PC-3 (cell line): Measurements from ENCODE around the gene THRB. TPM values are rescaled to one million over a fixed set of nuclear protein-coding genes. Genes with fewer than 3 reads are reported as not detected.

Experiments used
- ATAC-seq: fragments of 200-7000 bp; cut with Tn5 transposase; 2 replicates; pipeline ENCODE4 v1.9.1; 2020; ENCODE audit warnings: mild to moderate bottlenecking, moderate library complexity
- BruUV-seq: library from RNA; stranded (reverse); fragments of 400-500 nt; replicated peaks from 2 replicates; lab custom pipeline; 2021; lab: Mats Ljungman, UMichigan
- CTCF ChIA-PET: fragments of 300-600 bp; sonication (Branson Sonifier 250); formaldehyde crosslinking; loops from one replicate; lab custom pipeline; 2022; ENCODE audit warnings: antibody characterized with exemption; lab: Charles Lee
- POLR2A ChIA-PET: fragments of 300-600 bp; sonication (Branson Sonifier 250); formaldehyde crosslinking; loops from one replicate; lab custom pipeline; 2022; ENCODE audit warnings: antibody characterized with exemption; ENCODE audit not compliant: unreplicated experiment; lab: Charles Lee
- DNase-seq: peaks from one replicate; pipeline ENCODE4 v3.0.0-alpha.2; 2015
- H2AFZ ChIP-seq: fragments of 300-600 bp; sonication (generic); 2 replicates; pipeline ENCODE4 v1.6.0; 2016; ENCODE audit warnings: antibody characterized with exemption, low read length
- H3F3A ChIP-seq: fragments of 300-600 bp; sonication (generic); one replicate; pipeline ENCODE4 v1.6.0; 2017; ENCODE audit warnings: antibody characterized with exemption, low read length, control low read depth, mild to moderate bottlenecking; ENCODE audit not compliant: unreplicated experiment
- H3K27ac ChIP-seq: fragments of 300-600 bp; sonication (generic); 2 replicates; pipeline ENCODE4 v1.5.1; 2016; ENCODE audit warnings: mild to moderate bottlenecking, low read length
- H3K27me3 ChIP-seq: fragments of 300-600 bp; sonication (generic); 2 replicates; pipeline ENCODE4 v1.6.1; 2016; ENCODE audit warnings: low read length, mixed read lengths
- H3K36me3 ChIP-seq: fragments of 300-600 bp; sonication (generic); 2 replicates; pipeline ENCODE4 v1.6.1; 2016; ENCODE audit warnings: low read depth, mixed run types, low read length, mixed read lengths
- H3K4me1 ChIP-seq: fragments of 300-600 bp; sonication (generic); 2 replicates; pipeline ENCODE4 v1.5.1; 2016; ENCODE audit warnings: low read length; ENCODE audit not compliant: insufficient read depth
- H3K4me2 ChIP-seq: fragments of 300-600 bp; sonication (generic); 2 replicates; pipeline ENCODE4 v1.6.0; 2016; ENCODE audit warnings: low read length
- H3K4me3 ChIP-seq: fragments of 300-600 bp; sonication (generic); 2 replicates; pipeline ENCODE4 v1.5.1; 2016; ENCODE audit warnings: mild to moderate bottlenecking, low read length, mixed read lengths
- H3K79me2 ChIP-seq: fragments of 300-600 bp; sonication (generic); 2 replicates; pipeline ENCODE4 v1.6.1; 2017; ENCODE audit warnings: low read length, mixed read lengths
- H3K9ac ChIP-seq: fragments of 300-600 bp; sonication (generic); 2 replicates; pipeline ENCODE4 v1.6.0; 2016; ENCODE audit warnings: mild to moderate bottlenecking, low read length
- H3K9me2 ChIP-seq: fragments of 300-600 bp; sonication (generic); replicated peaks from 2 replicates; pipeline ENCODE4 v1.6.1; 2016; ENCODE audit warnings: mixed run types, low read length, mixed read lengths
- H3K9me3 ChIP-seq: fragments of 300-600 bp; sonication (generic); 2 replicates; pipeline ENCODE4 v1.6.1; 2016; ENCODE audit warnings: low read length, mixed read lengths
- H4K20me1 ChIP-seq: fragments of 300-600 bp; sonication (generic); 2 replicates; pipeline ENCODE4 v1.6.1; 2016; ENCODE audit warnings: low read length, mixed read lengths
- EZH2 ChIP-seq: fragments of 300-600 bp; sonication (generic); IDR thresholded peaks from one replicate; pipeline ENCODE4 v1.6.1; 2017; ENCODE audit warnings: antibody characterized with exemption, mild to moderate bottlenecking, low read length; ENCODE audit not compliant: unreplicated experiment
- EZH2phosphoT487 ChIP-seq: fragments of 300-600 bp; sonication (generic); IDR thresholded peaks from 2 replicates; pipeline ENCODE4 v1.6.1; 2018; ENCODE audit warnings: mild to moderate bottlenecking, antibody characterized with exemption, low read length, borderline replicate concordance
- intact Hi-C: fragments of 100-400 bp; cut with micrococcal nuclease; formaldehyde crosslinking; loops from 2 replicates; pipeline ENCODE4 v1.9.0; 2023
- total RNA-seq: library from RNA; depleted of rRNA; stranded (reverse); fragments of >200 nt; gene quantifications from 2 replicates; pipeline ENCODE4 v1.2.3, GENCODE V29; 2014
- TF ChIP-seq, protein P1 (sequence below): fragments of 300-600 bp; sonication (generic); conservative IDR thresholded peaks from 2 replicates; pipeline ENCODE4 v1.5.1; 2017; ENCODE audit warnings: antibody characterized with exemption, low read depth, mild to moderate bottlenecking, low read length

The THRB gene
- total RNA-seq, 1 experiment from 2014 or later = 9.7 TPM

DNA sequence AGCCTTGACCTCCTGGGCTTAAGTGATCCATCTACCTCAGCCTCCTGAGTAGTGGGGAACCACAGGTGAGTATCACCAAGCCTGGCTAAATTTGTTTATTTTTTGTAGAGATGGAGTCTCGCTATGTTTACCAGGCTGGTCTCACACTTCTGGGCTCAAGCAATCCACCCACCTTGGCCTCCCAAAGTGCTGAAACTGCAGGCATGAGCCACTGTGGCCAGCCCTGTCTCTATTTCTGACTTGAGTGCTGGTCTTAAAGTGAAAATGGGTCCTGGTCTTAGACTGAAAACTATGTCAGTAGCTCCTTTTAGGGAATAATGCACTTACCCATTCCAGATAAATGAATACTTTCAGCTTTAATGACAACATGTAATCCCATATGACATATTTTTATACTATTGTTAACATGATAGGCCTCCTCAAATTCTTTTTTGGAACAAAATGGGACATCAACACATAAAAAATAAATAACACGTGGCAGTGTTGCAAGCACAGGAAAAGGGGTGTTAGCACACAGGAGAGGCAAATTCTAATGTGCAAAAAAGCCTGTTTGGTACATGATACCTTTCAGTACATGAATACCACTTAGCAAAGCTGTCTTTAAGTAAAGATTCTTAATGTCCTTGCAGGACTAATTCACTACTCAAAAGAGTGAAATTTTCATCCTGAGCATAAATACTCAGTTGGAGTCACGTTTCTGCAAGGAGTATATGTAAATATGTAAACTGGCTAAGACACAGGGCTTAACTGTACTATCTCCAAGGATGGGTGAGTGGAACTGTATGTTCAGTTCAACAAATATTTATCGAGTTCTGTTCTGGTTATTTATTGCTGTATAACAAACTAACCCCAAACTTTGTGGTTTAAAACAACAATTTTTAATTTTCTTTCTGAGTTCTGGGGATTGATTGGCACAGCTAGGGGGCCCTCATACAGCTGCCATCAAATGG, 354.9 kb downstream of the THRB start:
- Histone ChIP-seq H3K27ac (no peak overlapping the region), H3K9me2 (no peaks in the 10 kb centered on the region), H3F3A (no peaks in the 10 kb centered on the region), H2AFZ (no peak overlapping the region), H3K4me3 (no peak overlapping the region), H3K27me3 (no peaks in the 10 kb centered on the region), H3K9ac (no peak overlapping the region), H4K20me1 (no peaks in the 10 kb centered on the region), H3K4me2 (no peak overlapping the region), H3K9me3 (no peaks in the 10 kb centered on the region), H3K36me3 (peaks cover 4% of the 10 kb centered on the region), H3K79me2 (no peaks in the 10 kb centered on the region), H3K4me1 (peaks cover 18% of the 10 kb centered on the region)
- POLR2A ChIA-PET = no interaction called here
- CTCF ChIA-PET = no interaction called here
- BruUV-seq = no TSS peak
- intact Hi-C loops = no loop called here
- TF ChIP-seq EZH2phosphoT487 (no peak), EZH2 (no peak)
- TF ChIP-seq, protein P1, sequence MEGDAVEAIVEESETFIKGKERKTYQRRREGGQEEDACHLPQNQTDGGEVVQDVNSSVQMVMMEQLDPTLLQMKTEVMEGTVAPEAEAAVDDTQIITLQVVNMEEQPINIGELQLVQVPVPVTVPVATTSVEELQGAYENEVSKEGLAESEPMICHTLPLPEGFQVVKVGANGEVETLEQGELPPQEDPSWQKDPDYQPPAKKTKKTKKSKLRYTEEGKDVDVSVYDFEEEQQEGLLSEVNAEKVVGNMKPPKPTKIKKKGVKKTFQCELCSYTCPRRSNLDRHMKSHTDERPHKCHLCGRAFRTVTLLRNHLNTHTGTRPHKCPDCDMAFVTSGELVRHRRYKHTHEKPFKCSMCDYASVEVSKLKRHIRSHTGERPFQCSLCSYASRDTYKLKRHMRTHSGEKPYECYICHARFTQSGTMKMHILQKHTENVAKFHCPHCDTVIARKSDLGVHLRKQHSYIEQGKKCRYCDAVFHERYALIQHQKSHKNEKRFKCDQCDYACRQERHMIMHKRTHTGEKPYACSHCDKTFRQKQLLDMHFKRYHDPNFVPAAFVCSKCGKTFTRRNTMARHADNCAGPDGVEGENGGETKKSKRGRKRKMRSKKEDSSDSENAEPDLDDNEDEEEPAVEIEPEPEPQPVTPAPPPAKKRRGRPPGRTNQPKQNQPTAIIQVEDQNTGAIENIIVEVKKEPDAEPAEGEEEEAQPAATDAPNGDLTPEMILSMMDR = no peak
- DNase-seq (no peak), ATAC-seq (peak; percentile 25; the same call in 1 of the 2 replicates)

DNA sequence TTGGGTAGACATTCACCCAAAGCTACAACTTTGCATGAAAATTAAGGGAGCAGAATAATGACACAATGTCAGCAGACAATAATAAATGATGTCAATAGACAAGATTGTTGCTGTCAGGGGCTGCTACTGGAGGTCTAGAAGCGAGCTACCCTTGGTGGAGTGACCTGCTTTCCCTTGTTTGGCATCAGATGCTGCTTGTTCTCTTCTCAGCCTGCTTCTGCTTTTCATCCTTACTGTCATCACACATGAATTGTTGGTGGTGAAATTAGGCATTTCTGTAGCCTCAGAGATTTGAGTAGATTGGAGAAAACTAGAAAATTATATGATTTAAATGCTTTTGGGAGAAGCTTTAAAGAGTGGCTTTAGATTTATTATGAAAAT, 355.8 kb downstream of the THRB start:
- TF ChIP-seq EZH2phosphoT487 (no peak), EZH2 (no peak)
- TF ChIP-seq, protein P1 = no peak
- H3K9me3 ChIP-seq = no peaks in the 10 kb centered on the region
- no peak for ATAC-seq
- no peak overlapping the region for H2AFZ ChIP-seq
- no peaks in the 10 kb centered on the region for H3K79me2 ChIP-seq
- H3K9me2 ChIP-seq = no peaks in the 10 kb centered on the region
- DNase-seq = no peak
- no peaks in the 10 kb centered on the region for H3F3A ChIP-seq
- H3K4me3 ChIP-seq = no peak overlapping the region
- H3K4me2 ChIP-seq = no peak overlapping the region
- intact Hi-C loops = no loop called here
- POLR2A ChIA-PET = no interaction called here
- CTCF ChIA-PET = no interaction called here
- no peak overlapping the region for H3K27ac ChIP-seq
- H3K27me3 ChIP-seq = no peaks in the 10 kb centered on the region
- peaks cover 18% of the 10 kb centered on the region for H3K4me1 ChIP-seq
- H3K36me3 ChIP-seq = peaks cover 4% of the 10 kb centered on the region
- no peaks in the 10 kb centered on the region for H4K20me1 ChIP-seq
- BruUV-seq = no TSS peak
- H3K9ac ChIP-seq = no peak overlapping the region
